IMR-90 (cell line): ENCODE measurements around the gene FBP1. TPM values are rescaled to one million over a fixed set of nuclear protein-coding genes. Genes with fewer than 3 reads are reported as not detected.

Experiments
- ATAC-seq: fragments of 200-7000 bp; cut with Tn5 transposase; 2 replicates; pipeline ENCODE4 v1.9.1; 2020; ENCODE audit warnings: low read depth, mild to moderate bottlenecking, moderate library complexity
- BruUV-seq: library from RNA; stranded (reverse); fragments of 400-500 nt; replicated peaks from 2 replicates; lab custom pipeline; 2021; lab: Mats Ljungman, UMichigan
- CTCF ChIA-PET: fragments of 300-600 bp; formaldehyde crosslinking; extraction: SDS; loops from one replicate; lab custom pipeline; 2021; ENCODE audit warnings: antibody characterized with exemption; lab: Yijun Ruan, JAX
- POLR2A ChIA-PET: fragments of 300-600 bp; sonication (Branson Sonifier 250); formaldehyde crosslinking; loops from one replicate; lab custom pipeline; 2022; ENCODE audit warnings: antibody characterized with exemption; ENCODE audit not compliant: unreplicated experiment; lab: Charles Lee
- DNase-seq: peaks from one replicate; pipeline ENCODE4 v3.0.0; 2013
- H2AFZ ChIP-seq: replicated peaks from 2 replicates; pipeline ENCODE3; 2013; ENCODE audit warnings: low read length, mild to moderate bottlenecking; ENCODE audit not compliant: poor library complexity
- H2AK5ac ChIP-seq: 2 replicates; pipeline ENCODE4 v1.6.1; 2013; ENCODE audit warnings: low read depth, low read length, inconsistent platforms
- H2AK9ac ChIP-seq: replicated peaks from 2 replicates; pipeline ENCODE3; 2013; ENCODE audit warnings: mild to moderate bottlenecking, low read depth, low read length, moderate library complexity; ENCODE audit not compliant: poor library complexity
- H2BK120ac ChIP-seq: 2 replicates; pipeline ENCODE4 v1.6.1; 2013; ENCODE audit warnings: low read depth, low read length, inconsistent platforms
- H2BK15ac ChIP-seq: 3 replicates; pipeline ENCODE4 v1.6.1; 2013; ENCODE audit warnings: low read depth, low read length, inconsistent platforms
- H2BK20ac ChIP-seq: 2 replicates; pipeline ENCODE4 v1.6.1; 2013; ENCODE audit warnings: low read depth, mild to moderate bottlenecking, inconsistent platforms, low read length, moderate library complexity
- H2BK5ac ChIP-seq: 2 replicates; pipeline ENCODE4 v1.6.1; 2013; ENCODE audit warnings: mild to moderate bottlenecking, low read depth, low read length, inconsistent platforms; ENCODE audit not compliant: poor library complexity, severe bottlenecking
- H3K14ac ChIP-seq: replicated peaks from 2 replicates; pipeline ENCODE4 v1.6.1; 2013; ENCODE audit warnings: low read depth, low read length, inconsistent platforms
- H3K18ac ChIP-seq: 2 replicates; pipeline ENCODE4 v1.6.1; 2013; ENCODE audit warnings: low read depth, low read length, control low read depth
- H3K23ac ChIP-seq: 2 replicates; pipeline ENCODE4 v1.6.1; 2013; ENCODE audit warnings: low read depth, low read length, inconsistent platforms
- H3K27ac ChIP-seq: 2 replicates; pipeline ENCODE4 v1.5.1; 2013; ENCODE audit warnings: mild to moderate bottlenecking, control low read depth, low read length; ENCODE audit not compliant: insufficient read depth
- H3K27me3 ChIP-seq: 2 replicates; pipeline ENCODE4 v1.6.1; 2013; ENCODE audit warnings: low read length; ENCODE audit not compliant: control insufficient read depth, insufficient read depth
- H3K36me3 ChIP-seq: 2 replicates; pipeline ENCODE4 v1.6.1; 2013; ENCODE audit warnings: low read length, mixed read lengths; ENCODE audit not compliant: control insufficient read depth, insufficient read depth
- H3K4ac ChIP-seq: 2 replicates; pipeline ENCODE4 v1.6.1; 2013; ENCODE audit warnings: low read depth, low read length, inconsistent platforms
- H3K4me1 ChIP-seq: 2 replicates; pipeline ENCODE4 v1.6.1; 2013; ENCODE audit warnings: low read length, mixed read lengths; ENCODE audit not compliant: control insufficient read depth, insufficient read depth
- H3K4me2 ChIP-seq: 2 replicates; pipeline ENCODE4 v1.6.1; 2013; ENCODE audit warnings: low read depth, mild to moderate bottlenecking, control low read depth, low read length, moderate library complexity
- H3K4me3 ChIP-seq: 2 replicates; pipeline ENCODE4 v1.5.1; 2013; ENCODE audit warnings: low read depth, mild to moderate bottlenecking, control low read depth, low read length, moderate library complexity; ENCODE audit not compliant: insufficient read depth
- H3K56ac ChIP-seq: 2 replicates; pipeline ENCODE4 v1.6.1; 2013; ENCODE audit warnings: low read length, inconsistent platforms; ENCODE audit not compliant: insufficient read depth; ENCODE audit errors: extremely low read depth
- H3K79me1 ChIP-seq, 2 experiments: 2 replicates each; pipeline ENCODE4 v1.6.1; 2013; ENCODE audit warnings: low read length in 2 of 2, inconsistent platforms in 1 of 2, low read depth in 1 of 2
- H3K9ac ChIP-seq: 2 replicates; pipeline ENCODE4 v1.6.1; 2013; ENCODE audit warnings: low read depth, low read length, control low read depth
- H3K9me1 ChIP-seq: 2 replicates; pipeline ENCODE4 v1.6.1; 2013; ENCODE audit warnings: low read length, inconsistent platforms; ENCODE audit not compliant: insufficient read depth
- H3K9me3 ChIP-seq: 2 replicates; pipeline ENCODE4 v1.6.1; 2013; ENCODE audit warnings: low read length; ENCODE audit not compliant: control insufficient read depth, insufficient read depth
- H4K20me1 ChIP-seq: 2 replicates; pipeline ENCODE4 v1.6.1; 2013; ENCODE audit warnings: low read length, inconsistent platforms; ENCODE audit not compliant: insufficient read depth
- H4K5ac ChIP-seq: 2 replicates; pipeline ENCODE4 v1.6.1; 2013; ENCODE audit warnings: mild to moderate bottlenecking, low read depth, low read length, control low read depth
- H4K8ac ChIP-seq, 2 experiments: 2 replicates each; pipeline ENCODE4 v1.6.1; 2013; ENCODE audit warnings: low read depth in 2 of 2, low read length in 2 of 2, control low read depth in 1 of 2, inconsistent platforms in 1 of 2
- H4K91ac ChIP-seq: 2 replicates; pipeline ENCODE4 v1.6.1; 2013; ENCODE audit warnings: low read depth, low read length, inconsistent platforms; ENCODE audit not compliant: insufficient read depth
- BHLHE40 ChIP-seq: fragments of 150-350 bp; IDR thresholded peaks from 2 replicates; pipeline ENCODE4 v1.6.1; 2016; ENCODE audit warnings: mild to moderate bottlenecking, low read depth, low read length
- CEBPB ChIP-seq: IDR thresholded peaks from 2 replicates; pipeline ENCODE4 v1.6.1; 2012; ENCODE audit warnings: low read depth, low read length, improper control_type of control experiment
- CHD1 ChIP-seq: IDR thresholded peaks from 2 replicates; pipeline ENCODE4 v1.6.1; 2012; ENCODE audit warnings: low read depth, low read length, improper control_type of control experiment
- CTCF ChIP-seq: conservative IDR thresholded peaks from 2 replicates; pipeline ENCODE4 v1.5.1; 2012; ENCODE audit warnings: mild to moderate bottlenecking, low read depth, low read length, improper control_type of control experiment
- ELK1 ChIP-seq: fragments of 150-350 bp; IDR thresholded peaks from 2 replicates; pipeline ENCODE4 v1.6.1; 2016; ENCODE audit warnings: low read depth, mild to moderate bottlenecking, low read length, moderate library complexity, borderline replicate concordance
- FOS ChIP-seq: fragments of 150-350 bp; IDR thresholded peaks from 2 replicates; pipeline ENCODE4 v1.6.1; 2016; ENCODE audit warnings: low read depth, low read length
- MAFK ChIP-seq: IDR thresholded peaks from 2 replicates; pipeline ENCODE4 v1.6.1; 2012; ENCODE audit warnings: low read depth, low read length, improper control_type of control experiment
- MAZ ChIP-seq: IDR thresholded peaks from 2 replicates; pipeline ENCODE4 v1.6.1; 2012; ENCODE audit warnings: low read depth, mild to moderate bottlenecking, low read length, improper control_type of control experiment, moderate library complexity, borderline replicate concordance
- MXI1 ChIP-seq: IDR thresholded peaks from 2 replicates; pipeline ENCODE4 v1.6.1; 2012; ENCODE audit warnings: low read depth, mild to moderate bottlenecking, low read length, moderate library complexity, borderline replicate concordance
- NFE2L2 ChIP-seq: fragments of 150-350 bp; IDR thresholded peaks from 2 replicates; pipeline ENCODE4 v1.6.1; 2016; ENCODE audit warnings: low read depth, mild to moderate bottlenecking, low read length
- POLR2A ChIP-seq: IDR thresholded peaks from 2 replicates; pipeline ENCODE4 v1.6.1; 2012; ENCODE audit warnings: mild to moderate bottlenecking, low read depth, low read length
- RAD21 ChIP-seq: IDR thresholded peaks from 2 replicates; pipeline ENCODE4 v1.6.1; 2012; ENCODE audit warnings: low read length, improper control_type of control experiment
- SMC3 ChIP-seq: fragments of 150-350 bp; IDR thresholded peaks from 2 replicates; pipeline ENCODE4 v1.6.1; 2016; ENCODE audit warnings: low read depth, mild to moderate bottlenecking, antibody characterized with exemption, low read length, moderate library complexity
- USF2 ChIP-seq: fragments of 150-350 bp; IDR thresholded peaks from 2 replicates; pipeline ENCODE4 v1.6.1; 2017; ENCODE audit warnings: mild to moderate bottlenecking, antibody characterized with exemption, low read length, low read depth
- WGBS, 2 experiments: methylation state at CpG; one replicate each; pipeline versions ENCODE4 v1.1.5 to v1.1.7; 2013; ENCODE audit warnings: missing lambda C conversion rate in 2 of 2; ENCODE audit not compliant: insufficient read length in 1 of 2; ENCODE audit errors: extremely low coverage in 2 of 2; 5-methylcytosine and 5-hydroxymethylcytosine counted together
- dilution Hi-C: fragments of 300-500 bp; cut with HindIII; formaldehyde crosslinking; loops from one replicate; pipeline ENCODE4 v1.14.3; 2018; ENCODE audit warnings: low sequenced_read_pairs; ENCODE audit not compliant: unreplicated experiment
- in situ Hi-C: fragments of 300-500 bp; cut with MboI; formaldehyde crosslinking; loops from 3 replicates; pipeline ENCODE4 v1.14.3; 2019; ENCODE audit warnings: low sequenced_read_pairs, inconsistent platforms, mixed read lengths
- intact Hi-C: fragments of 100-400 bp; cut with micrococcal nuclease; formaldehyde crosslinking; loops from 2 replicates; pipeline ENCODE4 v1.10.0; 2022
- polyA plus RNA-seq, 3 experiments: library from polyadenylated mRNA; depleted of rRNA; stranded (reverse); fragments of >200 nt; gene quantifications; 2 replicates each; pipeline ENCODE4 v1.2.3, GENCODE V29; 2012; ENCODE audit warnings: low replicate concordance in 1 of 3
- total RNA-seq: library from RNA; depleted of rRNA; stranded (reverse); fragments of >200 nt; gene quantifications from 2 replicates; pipeline ENCODE4 v1.2.3, GENCODE V29; 2012

Gene FBP1
- total and polyA plus RNA-seq, 2 of the 4 experiments (the other 2 are of a cell fraction), result not detected

GRCh38 chr9:94681508-94681907 lies 42.2 kb upstream of the FBP1 start:
- Histone ChIP-seq H3K36me3 (no peaks in the 10 kb centered on the region), H3K23ac (peak overlapping the region; percentile 46; the same call in 1 of the 2 replicates), H2AK9ac (peak overlapping the region; percentile 3), H3K18ac (no peak overlapping the region), H2BK15ac (no peak overlapping the region; the same call in 2 of the 3 replicates), H4K5ac (no peak overlapping the region), H3K9me3 (no peaks in the 10 kb centered on the region), H3K9ac (0 out of 2 replicates have a peak overlapping the region, but pooled peaks have one; percentile 30), H2AFZ (peak overlapping the region; percentile 87), H3K27me3 (no peaks in the 10 kb centered on the region; the same call in 1 of the 2 replicates), H4K91ac (peak overlapping the region; percentile 68; the same call in 1 of the 2 replicates), H3K4me1 (no peaks in the 10 kb centered on the region; the same call in 1 of the 2 replicates), H2AK5ac (peak overlapping the region; percentile 94), H2BK5ac (no peak overlapping the region), H4K8ac (peak overlapping the region in 1 of 2 experiments; percentile 89; a peak in 2 of 4 replicates), H3K9me1 (no peaks in the 10 kb centered on the region), H3K4me2 (no peak overlapping the region), H2BK20ac (peak overlapping the region; percentile 81), H3K79me1 (no peaks in the 10 kb centered on the region), H4K20me1 (no peaks in the 10 kb centered on the region), H2BK120ac (peak overlapping the region; percentile 87), H3K4me3 (no peak overlapping the region), H3K4ac (peak overlapping the region; percentile 75), H3K27ac (no peak overlapping the region), H3K14ac (0 out of 2 replicates have a peak overlapping the region, but pooled peaks have one; percentile 56), H3K56ac (no peak overlapping the region)
- in situ Hi-C loops (loop anchor here (5.0 to 10.0 kb wide), 2 partner anchors 323 to 446 kb away; no protein-coding TSS in a partner anchor), intact Hi-C loops (loop anchor here (1.0 to 5.0 kb wide), 6 partner anchors 101 to 450 kb away; no protein-coding TSS in a partner anchor), dilution Hi-C loops (no loop called here)
- ChIA-PET CTCF (interaction anchor here (0.6 to 3.4 kb wide), 23 partner anchors 13 to 591 kb away, joined by 3 to 47 read pairs (median 3); no protein-coding TSS in a partner anchor), POLR2A (interaction anchor here (0.6 kb wide), 1 partner anchor 453 kb away, joined by 3 read pairs; no protein-coding TSS in a partner anchor)
- TF ChIP-seq ELK1, result no peak
- no peak for TF ChIP-seq BHLHE40
- peak; percentile 92 for TF ChIP-seq RAD21
- TF ChIP-seq MXI1, result no peak
- TF ChIP-seq NFE2L2, result no peak
- TF ChIP-seq MAZ, result 0 out of 2 replicates have a peak, but pooled peaks have one; percentile 24
- peak; percentile 85 for TF ChIP-seq CTCF
- TF ChIP-seq MAFK, result no peak
- TF ChIP-seq POLR2A, result no peak
- no peak for TF ChIP-seq CEBPB
- no peak for TF ChIP-seq USF2
- peak; percentile 85 for TF ChIP-seq SMC3
- TF ChIP-seq CHD1, result no peak
- no peak for TF ChIP-seq FOS
- ATAC-seq, result peak; percentile 99
- DNase-seq, result peak; percentile 80
- BruUV-seq, result no TSS peak
- WGBS, 2 experiments, result no CpG with 5 or more reads among the region's 7 CpGs
